Loucy (cell line): ENCODE measurements around the gene CNOT3.

Experiments
- H2AFZ ChIP-seq: fragments of 200-600 bp; sonication (generic); 2 replicates; pipeline ENCODE4 v1.6.0; 2016; ENCODE audit warnings: antibody characterized with exemption, mild to moderate bottlenecking, low read length, moderate library complexity
- H3F3A ChIP-seq: fragments of 200-600 bp; 2 replicates; pipeline ENCODE4 v1.6.0; 2016; ENCODE audit warnings: antibody characterized with exemption, low read depth, mild to moderate bottlenecking
- H3K27me3 ChIP-seq: fragments of 200-600 bp; sonication (generic); 2 replicates; pipeline ENCODE4 v1.6.1; 2014; ENCODE audit warnings: low read length, mild to moderate bottlenecking; ENCODE audit not compliant: insufficient read depth, poor library complexity, severe bottlenecking
- H3K36me3 ChIP-seq: fragments of 200-600 bp; sonication (generic); 2 replicates; pipeline ENCODE4 v1.6.1; 2016; ENCODE audit warnings: low read length; ENCODE audit not compliant: insufficient read depth
- H3K4me1 ChIP-seq: fragments of 200-600 bp; sonication (generic); 2 replicates; pipeline ENCODE4 v1.5.1; 2014; ENCODE audit warnings: low read length, mild to moderate bottlenecking; ENCODE audit not compliant: insufficient read depth, poor library complexity, severe bottlenecking
- H3K4me2 ChIP-seq: fragments of 200-600 bp; sonication (generic); 2 replicates; pipeline ENCODE4 v1.6.0; 2014; ENCODE audit warnings: antibody characterized with exemption, low read length, low read depth, mild to moderate bottlenecking; ENCODE audit not compliant: poor library complexity, severe bottlenecking
- H3K4me3 ChIP-seq: fragments of 200-600 bp; sonication (generic); 2 replicates; pipeline ENCODE4 v1.5.1; 2014; ENCODE audit warnings: low read length, mild to moderate bottlenecking, mixed read lengths; ENCODE audit not compliant: poor library complexity, severe bottlenecking
- H3K79me2 ChIP-seq: fragments of 200-600 bp; sonication (generic); 2 replicates; pipeline ENCODE4 v1.6.1; 2014; ENCODE audit warnings: low read length; ENCODE audit not compliant: insufficient read depth
- H3K9ac ChIP-seq: fragments of 200-600 bp; sonication (generic); 2 replicates; pipeline ENCODE4 v1.6.0; 2014; ENCODE audit warnings: mild to moderate bottlenecking, low read depth, low read length, moderate library complexity; ENCODE audit not compliant: poor library complexity, severe bottlenecking
- H3K9me2 ChIP-seq: fragments of 200-600 bp; sonication (generic); replicated peaks from 2 replicates; pipeline ENCODE4 v1.6.1; 2016; ENCODE audit warnings: low read depth, low read length, mixed read lengths
- H3K9me3 ChIP-seq: fragments of 200-600 bp; sonication (generic); 2 replicates; pipeline ENCODE4 v1.6.1; 2014; ENCODE audit warnings: mild to moderate bottlenecking, antibody characterized with exemption, low read length, low read depth; ENCODE audit not compliant: insufficient read depth
- H4K20me1 ChIP-seq: fragments of 200-600 bp; sonication (generic); 2 replicates; pipeline ENCODE4 v1.6.0; 2014; ENCODE audit warnings: antibody characterized with exemption, low read length, mild to moderate bottlenecking; ENCODE audit not compliant: insufficient read depth, poor library complexity, severe bottlenecking
- EZH2phosphoT487 ChIP-seq: fragments of 200-600 bp; IDR thresholded peaks from 2 replicates; pipeline ENCODE4 v1.6.1; 2018; ENCODE audit warnings: antibody characterized with exemption, mild to moderate bottlenecking, moderate library complexity, borderline replicate concordance
- TF ChIP-seq, protein P1 (sequence below): fragments of 200-600 bp; sonication (generic); conservative IDR thresholded peaks from 2 replicates; pipeline ENCODE4 v1.5.1; 2014; ENCODE audit warnings: mild to moderate bottlenecking, antibody characterized with exemption, low read length

The CNOT3 gene

DNA sequence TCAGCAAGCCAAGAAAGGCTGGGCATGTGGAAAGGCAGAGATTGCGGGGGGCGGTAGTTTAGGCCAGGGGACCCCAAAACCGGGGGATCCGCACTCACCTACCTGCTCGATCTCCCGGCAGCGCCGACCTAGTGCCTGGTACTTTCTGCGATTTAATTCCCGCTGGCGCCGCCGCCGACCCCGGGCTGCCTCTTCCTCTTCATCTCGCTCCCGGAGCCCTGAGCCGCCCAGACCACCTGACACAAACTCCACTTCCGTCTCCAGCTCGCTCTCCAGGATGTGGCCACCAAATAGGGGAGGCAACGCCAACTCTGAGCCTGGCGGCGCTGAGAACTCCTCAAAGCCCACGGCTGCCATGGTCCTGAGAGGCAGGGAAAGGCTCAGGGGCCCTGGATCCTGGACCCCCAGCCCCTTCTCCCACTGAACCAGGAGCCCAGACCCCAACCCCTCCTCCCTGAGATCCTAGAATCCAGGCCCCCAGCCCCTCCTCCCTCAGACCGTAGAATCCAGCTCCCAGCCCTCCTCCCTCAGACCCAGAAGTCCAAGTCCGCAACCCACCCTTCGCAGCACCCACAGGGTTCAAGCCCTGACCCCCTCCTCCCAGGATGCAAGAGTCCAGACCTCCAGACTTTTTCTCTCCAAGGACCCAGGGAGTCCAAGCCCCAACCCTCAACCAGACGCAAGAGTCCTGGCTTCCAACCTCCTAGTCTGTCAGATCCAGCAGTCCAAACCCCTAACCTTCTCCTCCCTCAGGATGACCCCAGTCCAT is 23.0 kb upstream of the CNOT3 start:
- Histone ChIP-seq H3K27me3 (no peaks in the 10 kb centered on the region), H3K9me2 (no peaks in the 10 kb centered on the region), H3K4me2 (peak overlapping the region; percentile 78), H3K9me3 (no peaks in the 10 kb centered on the region), H3K4me3 (peak overlapping the region; percentile 90), H3K36me3 (peaks cover 10% of the 10 kb centered on the region; the same call in 1 of the 2 replicates), H4K20me1 (peaks cover 8% of the 10 kb centered on the region), H3F3A (no peaks in the 10 kb centered on the region), H2AFZ (peak overlapping the region; percentile 93), H3K9ac (peak overlapping the region; percentile 91), H3K79me2 (peaks cover 44% of the 10 kb centered on the region), H3K4me1 (peaks cover 20% of the 10 kb centered on the region)
- TF ChIP-seq, protein P1, sequence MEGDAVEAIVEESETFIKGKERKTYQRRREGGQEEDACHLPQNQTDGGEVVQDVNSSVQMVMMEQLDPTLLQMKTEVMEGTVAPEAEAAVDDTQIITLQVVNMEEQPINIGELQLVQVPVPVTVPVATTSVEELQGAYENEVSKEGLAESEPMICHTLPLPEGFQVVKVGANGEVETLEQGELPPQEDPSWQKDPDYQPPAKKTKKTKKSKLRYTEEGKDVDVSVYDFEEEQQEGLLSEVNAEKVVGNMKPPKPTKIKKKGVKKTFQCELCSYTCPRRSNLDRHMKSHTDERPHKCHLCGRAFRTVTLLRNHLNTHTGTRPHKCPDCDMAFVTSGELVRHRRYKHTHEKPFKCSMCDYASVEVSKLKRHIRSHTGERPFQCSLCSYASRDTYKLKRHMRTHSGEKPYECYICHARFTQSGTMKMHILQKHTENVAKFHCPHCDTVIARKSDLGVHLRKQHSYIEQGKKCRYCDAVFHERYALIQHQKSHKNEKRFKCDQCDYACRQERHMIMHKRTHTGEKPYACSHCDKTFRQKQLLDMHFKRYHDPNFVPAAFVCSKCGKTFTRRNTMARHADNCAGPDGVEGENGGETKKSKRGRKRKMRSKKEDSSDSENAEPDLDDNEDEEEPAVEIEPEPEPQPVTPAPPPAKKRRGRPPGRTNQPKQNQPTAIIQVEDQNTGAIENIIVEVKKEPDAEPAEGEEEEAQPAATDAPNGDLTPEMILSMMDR, result no peak
- no peak for TF ChIP-seq EZH2phosphoT487

DNA sequence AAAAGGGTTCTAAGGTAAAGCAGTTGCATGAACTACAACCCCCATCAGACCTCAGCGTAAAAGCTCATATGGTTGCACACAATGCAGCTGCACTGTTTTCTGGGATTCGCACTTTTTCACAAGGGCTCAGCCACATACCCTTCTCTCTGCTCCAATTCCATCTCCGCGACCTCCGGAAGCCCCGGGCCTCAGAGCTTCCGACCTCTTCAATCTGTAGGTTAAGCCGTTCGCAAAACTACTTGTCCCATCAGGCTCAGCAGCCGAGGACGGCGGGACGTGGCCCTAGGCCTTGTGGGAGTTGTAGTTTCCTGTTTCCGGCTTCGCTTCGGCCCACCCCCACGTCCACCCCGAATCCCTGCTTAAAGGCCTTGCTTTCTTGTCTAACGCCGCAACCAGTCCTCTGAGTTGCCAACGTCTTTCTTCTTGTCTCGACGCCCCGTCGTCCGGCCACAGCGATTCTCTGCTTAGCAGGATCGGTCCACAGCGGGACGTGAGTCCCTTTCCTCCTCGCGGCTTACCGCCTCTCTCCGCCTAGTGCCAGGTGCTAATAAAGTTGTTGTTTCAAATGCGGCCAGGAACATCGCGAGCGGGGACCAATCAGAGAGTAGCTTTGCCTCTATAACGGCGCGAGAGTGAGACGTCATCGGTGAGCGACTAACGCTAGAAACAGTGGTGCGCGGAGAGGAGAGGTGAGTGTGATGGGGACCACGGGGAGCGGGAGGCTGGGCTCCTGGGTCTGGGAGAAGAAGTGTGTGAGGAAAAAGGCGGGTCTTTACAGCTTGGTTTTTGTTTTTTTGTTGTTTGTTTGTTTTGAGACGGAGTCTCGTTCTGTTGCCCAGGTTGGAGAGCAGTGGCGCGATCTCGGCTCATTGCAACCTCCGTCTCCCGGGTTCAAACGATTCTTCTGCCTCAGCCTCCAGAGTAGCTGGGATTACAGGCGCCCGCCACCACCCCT is 22.2 kb upstream of the CNOT3 start, which contains the start of the genes PRPF31 and TFPT:
TSS of gene PRPF31 (plus strand) at position 646 of the 955 bp plus-strand sequence. CDS start 2,525 bp downstream, outside the sequence.
TSS of gene TFPT (minus strand) at position 549 of the 955 bp plus-strand sequence. CDS start at position 161, 388 bp downstream.
- Histone ChIP-seq H3K9ac (peak within 1 kb of the TSS; percentile 91), H4K20me1 (peaks cover 4% of the 10 kb centered on the region), H3K4me3 (peak within 1 kb of the TSS; percentile 90), H3K36me3 (peaks cover 4% of the 10 kb centered on the region; the same call in 1 of the 2 replicates), H3K4me1 (peaks cover 20% of the 10 kb centered on the region), H2AFZ (peak within 1 kb of the TSS; percentile 93), H3K9me2 (no peaks in the 10 kb centered on the region), H3F3A (no peaks in the 10 kb centered on the region), H3K9me3 (no peaks in the 10 kb centered on the region), H3K79me2 (peaks cover 44% of the 10 kb centered on the region), H3K4me2 (peak within 1 kb of the TSS; percentile 78), H3K27me3 (no peaks in the 10 kb centered on the region)
- TF ChIP-seq, protein P1, result no peak
- TF ChIP-seq EZH2phosphoT487, result no peak

- Histone ChIP-seq H3K9me2 (no peaks in the 10 kb centered on the region), H2AFZ (no peak overlapping the region), H3K79me2 (peaks cover 14% of the 10 kb centered on the region), H3K36me3 (peaks cover 43% of the 10 kb centered on the region; the same call in 1 of the 2 replicates), H3K4me2 (no peak overlapping the region), H3F3A (no peaks in the 10 kb centered on the region), H3K27me3 (no peaks in the 10 kb centered on the region), H4K20me1 (no peaks in the 10 kb centered on the region), H3K9ac (no peak overlapping the region), H3K4me3 (no peak overlapping the region), H3K9me3 (no peaks in the 10 kb centered on the region), H3K4me1 (peaks cover 12% of the 10 kb centered on the region)
- no peak for TF ChIP-seq EZH2phosphoT487
- TF ChIP-seq, protein P1, result no peak
Observed at GRCh38 chr19:54121259-54121658, 16.3 kb upstream of the CNOT3 start.
